IPS-18a (cell line): Measurements from ENCODE around the gene ZNF804A.
"Not testable (repeated sequence)": the region's sequence is repeated elsewhere in the genome, so short reads cannot be mapped to it uniquely, and the experiment has no call there.

Experiments
- H3K27ac ChIP-seq: one replicate; pipeline ENCODE4 v1.5.1; 2013; ENCODE audit warnings: low read length
- H3K27me3 ChIP-seq: one replicate; pipeline ENCODE4 v1.6.1; 2013; ENCODE audit warnings: mild to moderate bottlenecking, low read length; ENCODE audit not compliant: control insufficient read depth, insufficient read depth
- H3K36me3 ChIP-seq: one replicate; pipeline ENCODE4 v1.6.1; 2013; ENCODE audit warnings: low read depth, low read length; ENCODE audit not compliant: control insufficient read depth
- H3K4me1 ChIP-seq: one replicate; pipeline ENCODE4 v1.6.1; 2013; ENCODE audit warnings: low read depth, low read length; ENCODE audit not compliant: control insufficient read depth
- H3K4me3 ChIP-seq: one replicate; pipeline ENCODE4 v1.5.1; 2013; ENCODE audit warnings: low read length
- H3K9ac ChIP-seq: one replicate; pipeline ENCODE4 v1.6.1; 2013; ENCODE audit warnings: mild to moderate bottlenecking, low read length, moderate library complexity
- H3K9me3 ChIP-seq: one replicate; pipeline ENCODE4 v1.6.1; 2013; ENCODE audit warnings: low read depth, low read length; ENCODE audit not compliant: control insufficient read depth

The ZNF804A gene

GRCh38 chr2:184729581-184729980, 131.3 kb downstream of the ZNF804A start:
- Histone ChIP-seq H3K4me3 (no peak overlapping the region), H3K9me3 (no peaks in the 10 kb centered on the region), H3K27me3 (no peaks in the 10 kb centered on the region), H3K9ac (no peak overlapping the region), H3K27ac (no peak overlapping the region), H3K4me1 (peaks cover 4% of the 10 kb centered on the region), H3K36me3 (no peaks in the 10 kb centered on the region)

GRCh38 chr2:184730288-184730687, 132.0 kb downstream of the ZNF804A start:
- Histone ChIP-seq H3K4me3 (no peak overlapping the region), H3K27me3 (no peaks in the 10 kb centered on the region), H3K9ac (no peak overlapping the region), H3K9me3 (no peaks in the 10 kb centered on the region), H3K36me3 (no peaks in the 10 kb centered on the region), H3K4me1 (peaks cover 4% of the 10 kb centered on the region), H3K27ac (no peak overlapping the region)

- Histone ChIP-seq H3K9me3 (no peaks in the 10 kb centered on the region), H3K27me3 (no peaks in the 10 kb centered on the region), H3K9ac (no peak overlapping the region), H3K4me1 (peaks cover 4% of the 10 kb centered on the region), H3K27ac (no peak overlapping the region), H3K4me3 (no peak overlapping the region), H3K36me3 (no peaks in the 10 kb centered on the region)
Measured at GRCh38 chr2:184734338-184734737, 136.0 kb downstream of the ZNF804A start.

- H3K4me1 ChIP-seq: peaks cover 4% of the 10 kb centered on the region
- no peak overlapping the region for H3K9ac ChIP-seq
- no peak overlapping the region for H3K27ac ChIP-seq
- no peaks in the 10 kb centered on the region for H3K9me3 ChIP-seq
- no peaks in the 10 kb centered on the region for H3K27me3 ChIP-seq
- H3K36me3 ChIP-seq: no peaks in the 10 kb centered on the region
- H3K4me3 ChIP-seq: no peak overlapping the region
Measured at GRCh38 chr2:184735611-184736010, 137.3 kb downstream of the ZNF804A start.

- Histone ChIP-seq H3K27ac (no peak overlapping the region), H3K4me1 (no peaks in the 10 kb centered on the region), H3K9ac (no peak overlapping the region), H3K36me3 (no peaks in the 10 kb centered on the region), H3K27me3 (no peaks in the 10 kb centered on the region), H3K4me3 (no peak overlapping the region), H3K9me3 (no peaks in the 10 kb centered on the region)
Measured at GRCh38 chr2:184743096-184743495, 144.8 kb downstream of the ZNF804A start.

GRCh38 chr2:184756161-184756560, 157.8 kb downstream of the ZNF804A start:
- Histone ChIP-seq H3K4me1 (no peaks in the 10 kb centered on the region), H3K9me3 (no peaks in the 10 kb centered on the region), H3K27me3 (no peaks in the 10 kb centered on the region), H3K4me3 (no peak overlapping the region), H3K36me3 (no peaks in the 10 kb centered on the region), H3K27ac (no peak overlapping the region), H3K9ac (no peak overlapping the region)

- Histone ChIP-seq H3K27me3 (no peaks in the 10 kb centered on the region), H3K4me3 (no peak overlapping the region), H3K36me3 (no peaks in the 10 kb centered on the region), H3K9me3 (no peaks in the 10 kb centered on the region), H3K9ac (no peak overlapping the region), H3K27ac (no peak overlapping the region), H3K4me1 (no peaks in the 10 kb centered on the region)
Measured at GRCh38 chr2:184756885-184757284, 158.6 kb downstream of the ZNF804A start.

- not testable (repeated sequence) for H3K9me3 ChIP-seq, H3K27ac ChIP-seq, H3K4me1 ChIP-seq, H3K36me3 ChIP-seq, H3K9ac ChIP-seq, H3K27me3 ChIP-seq, H3K4me3 ChIP-seq
Measured at GRCh38 chr2:184759557-184760255, 161.4 kb downstream of the ZNF804A start.

GRCh38 chr2:184760931-184761330, 162.6 kb downstream of the ZNF804A start:
- no peaks in the 10 kb centered on the region for H3K9me3 ChIP-seq
- H3K4me1 ChIP-seq: no peaks in the 10 kb centered on the region
- H3K27ac ChIP-seq: no peak overlapping the region
- H3K36me3 ChIP-seq: no peaks in the 10 kb centered on the region
- no peak overlapping the region for H3K4me3 ChIP-seq
- H3K9ac ChIP-seq: no peak overlapping the region
- no peaks in the 10 kb centered on the region for H3K27me3 ChIP-seq

- Histone ChIP-seq H3K27me3 (no peaks in the 10 kb centered on the region), H3K4me1 (no peaks in the 10 kb centered on the region), H3K36me3 (no peaks in the 10 kb centered on the region), H3K27ac (no peak overlapping the region), H3K4me3 (no peak overlapping the region), H3K9me3 (no peaks in the 10 kb centered on the region), H3K9ac (no peak overlapping the region)
Measured at GRCh38 chr2:184765112-184765895, 167.0 kb downstream of the ZNF804A start.

- Histone ChIP-seq H3K4me1 (no peaks in the 10 kb centered on the region), H3K27me3 (no peaks in the 10 kb centered on the region), H3K4me3 (no peak overlapping the region), H3K9me3 (no peaks in the 10 kb centered on the region), H3K9ac (no peak overlapping the region), H3K36me3 (no peaks in the 10 kb centered on the region), H3K27ac (no peak overlapping the region)
Measured at GRCh38 chr2:184767059-184767458, 168.7 kb downstream of the ZNF804A start.

GRCh38 chr2:184769023-184769422, 170.7 kb downstream of the ZNF804A start:
- H3K4me1 ChIP-seq: no peaks in the 10 kb centered on the region
- H3K27me3 ChIP-seq: no peaks in the 10 kb centered on the region
- H3K9ac ChIP-seq: no peak overlapping the region
- no peaks in the 10 kb centered on the region for H3K36me3 ChIP-seq
- no peaks in the 10 kb centered on the region for H3K9me3 ChIP-seq
- H3K4me3 ChIP-seq: no peak overlapping the region
- H3K27ac ChIP-seq: no peak overlapping the region
